GM12801 (cell line): ENCODE measurements around the gene STAG3.
A peak's percentile ranks its signal among the peaks of the same experiment; 100 is the strongest.

Experiments
- CTCF ChIP-seq: IDR thresholded peaks from one replicate; pipeline ENCODE4 v1.5.1; 2011; ENCODE audit warnings: control low read depth; ENCODE audit not compliant: insufficient read length; ENCODE audit errors: extremely low read depth

The STAG3 gene, protein sequence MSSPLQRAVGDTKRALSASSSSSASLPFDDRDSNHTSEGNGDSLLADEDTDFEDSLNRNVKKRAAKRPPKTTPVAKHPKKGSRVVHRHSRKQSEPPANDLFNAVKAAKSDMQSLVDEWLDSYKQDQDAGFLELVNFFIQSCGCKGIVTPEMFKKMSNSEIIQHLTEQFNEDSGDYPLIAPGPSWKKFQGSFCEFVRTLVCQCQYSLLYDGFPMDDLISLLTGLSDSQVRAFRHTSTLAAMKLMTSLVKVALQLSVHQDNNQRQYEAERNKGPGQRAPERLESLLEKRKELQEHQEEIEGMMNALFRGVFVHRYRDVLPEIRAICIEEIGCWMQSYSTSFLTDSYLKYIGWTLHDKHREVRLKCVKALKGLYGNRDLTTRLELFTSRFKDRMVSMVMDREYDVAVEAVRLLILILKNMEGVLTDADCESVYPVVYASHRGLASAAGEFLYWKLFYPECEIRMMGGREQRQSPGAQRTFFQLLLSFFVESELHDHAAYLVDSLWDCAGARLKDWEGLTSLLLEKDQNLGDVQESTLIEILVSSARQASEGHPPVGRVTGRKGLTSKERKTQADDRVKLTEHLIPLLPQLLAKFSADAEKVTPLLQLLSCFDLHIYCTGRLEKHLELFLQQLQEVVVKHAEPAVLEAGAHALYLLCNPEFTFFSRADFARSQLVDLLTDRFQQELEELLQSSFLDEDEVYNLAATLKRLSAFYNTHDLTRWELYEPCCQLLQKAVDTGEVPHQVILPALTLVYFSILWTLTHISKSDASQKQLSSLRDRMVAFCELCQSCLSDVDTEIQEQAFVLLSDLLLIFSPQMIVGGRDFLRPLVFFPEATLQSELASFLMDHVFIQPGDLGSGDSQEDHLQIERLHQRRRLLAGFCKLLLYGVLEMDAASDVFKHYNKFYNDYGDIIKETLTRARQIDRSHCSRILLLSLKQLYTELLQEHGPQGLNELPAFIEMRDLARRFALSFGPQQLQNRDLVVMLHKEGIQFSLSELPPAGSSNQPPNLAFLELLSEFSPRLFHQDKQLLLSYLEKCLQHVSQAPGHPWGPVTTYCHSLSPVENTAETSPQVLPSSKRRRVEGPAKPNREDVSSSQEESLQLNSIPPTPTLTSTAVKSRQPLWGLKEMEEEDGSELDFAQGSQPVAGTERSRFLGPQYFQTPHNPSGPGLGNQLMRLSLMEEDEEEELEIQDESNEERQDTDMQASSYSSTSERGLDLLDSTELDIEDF

GRCh38 chr7:100177045-100178001, at the start of gene STAG3, which contains the start of gene GPC2:
STAG3 (plus strand) TSS chr7:100177918; CDS start chr7:100180557, 2,639 bp downstream.
GPC2 (minus strand) TSS chr7:100177381; CDS start chr7:100177199, 182 bp downstream.
- no peak for TF ChIP-seq CTCF

GRCh38 chr7:100128637-100128963, 49.1 kb upstream of the STAG3 start:
- TF ChIP-seq CTCF = no peak

DNA sequence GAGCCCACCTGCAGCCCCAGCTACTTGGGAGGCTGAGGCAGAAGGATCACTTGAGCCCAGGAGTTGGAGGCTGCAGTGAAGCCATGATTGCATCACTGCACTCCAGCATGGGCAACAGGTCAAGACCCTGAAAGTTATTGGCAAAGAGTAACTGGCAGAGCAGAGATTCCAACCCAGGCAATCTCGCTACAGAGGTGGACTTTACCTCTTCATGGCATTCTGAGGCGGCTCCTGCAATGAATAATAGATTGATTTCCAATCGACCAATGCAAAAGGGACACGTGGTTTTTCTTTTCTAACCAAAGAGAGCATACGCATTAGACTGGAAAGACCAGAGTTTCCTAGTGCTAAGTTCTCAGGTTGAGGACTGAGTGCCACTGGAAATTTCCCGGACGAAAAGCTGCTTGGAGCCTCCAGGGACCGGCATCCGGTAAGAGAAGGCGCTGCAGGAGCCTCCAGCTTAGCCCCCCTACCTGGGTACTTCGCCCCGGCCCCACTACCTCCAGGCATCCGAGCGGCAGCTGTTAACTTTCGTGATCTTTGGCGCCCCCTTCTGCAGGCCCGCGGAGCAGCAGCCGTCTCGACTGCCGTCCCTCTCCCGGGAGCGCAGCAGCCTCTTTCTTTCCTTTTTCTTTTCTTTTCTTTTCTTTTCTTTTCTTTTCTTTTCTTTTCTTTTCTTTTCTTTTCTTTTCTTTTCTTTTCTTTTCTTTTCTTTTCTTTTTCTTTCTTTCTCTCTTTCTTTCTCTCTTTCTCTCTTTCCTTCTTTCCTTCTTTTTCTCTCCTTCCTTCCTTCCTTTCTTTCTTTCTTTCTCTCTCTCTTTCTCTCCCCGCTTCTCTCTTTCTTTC, 46.9 kb upstream of the STAG3 start:
- TF ChIP-seq CTCF = no peak

DNA sequence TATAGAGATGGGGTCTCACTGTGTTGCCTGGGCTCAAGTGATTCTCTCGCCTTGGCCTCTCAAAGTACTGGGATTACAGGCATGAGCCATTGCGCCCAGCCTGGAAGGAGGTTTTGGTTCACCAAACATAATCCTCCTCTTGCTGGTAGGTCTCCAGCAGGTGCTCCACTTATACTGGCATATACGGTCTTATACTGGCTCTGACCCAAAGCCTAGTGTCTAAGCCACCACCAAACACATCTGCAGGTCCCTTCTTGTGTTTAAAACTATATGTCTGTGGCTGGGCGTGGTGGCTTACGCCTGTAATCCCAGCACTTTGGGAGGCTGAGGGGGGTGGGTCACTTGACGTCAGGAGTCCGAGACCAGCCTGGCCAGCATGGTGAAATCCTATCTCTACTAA, 45.6 kb upstream of the STAG3 start:
- no peak for TF ChIP-seq CTCF

- peak; percentile 39 for TF ChIP-seq CTCF
Measured at GRCh38 chr7:100132697-100133151, 45.0 kb upstream of the STAG3 start.
